WTC11 (cell line): Measurements from ENCODE around the gene ASTN2. TPM values are rescaled to one million over a fixed set of nuclear protein-coding genes. Genes with fewer than 3 reads are reported as not detected.

Source experiments
- ATAC-seq: fragments of 200-7000 bp; cut with Tn5 transposase; 2 replicates; pipeline ENCODE4 v1.10.0; 2021; ENCODE audit warnings: mild to moderate bottlenecking, moderate library complexity
- CTCF ChIA-PET: fragments of 300-600 bp; sonication (Branson Sonifier 250); formaldehyde crosslinking; loops from one replicate; lab custom pipeline; 2021; ENCODE audit warnings: antibody characterized with exemption; lab: Charles Lee
- POLR2A ChIA-PET: fragments of 350-600 bp; sonication (Branson Sonifier 250); formaldehyde crosslinking; loops from one replicate; lab custom pipeline; 2021; ENCODE audit warnings: antibody characterized with exemption; lab: Charles Lee
- DNase-seq: peaks from one replicate; pipeline ENCODE4 v3.0.0; 2021; ENCODE audit warnings: low spot score
- H3K27ac Mint-ChIP-seq: 2 replicates; pipeline ENCODE4 v1.8.0; 2021; ENCODE audit warnings: mixed read lengths
- H3K27me3 Mint-ChIP-seq: 2 replicates; pipeline ENCODE4 v1.8.0; 2021; ENCODE audit warnings: low read depth, mild to moderate bottlenecking, moderate library complexity, mixed read lengths
- H3K36me3 Mint-ChIP-seq: 2 replicates; pipeline ENCODE4 v1.8.0; 2021; ENCODE audit warnings: mixed read lengths
- H3K4me1 Mint-ChIP-seq: 2 replicates; pipeline ENCODE4 v1.8.0; 2022; ENCODE audit warnings: mixed read lengths
- H3K4me3 Mint-ChIP-seq: 2 replicates; pipeline ENCODE4 v1.8.0; 2021; ENCODE audit warnings: mild to moderate bottlenecking, moderate library complexity, mixed read lengths
- H3K9me3 Mint-ChIP-seq: 2 replicates; pipeline ENCODE4 v1.8.0; 2021; ENCODE audit warnings: mixed read lengths
- CBFB ChIP-seq: sonication (generic); formaldehyde crosslinking; IDR thresholded peaks from 2 replicates; pipeline ENCODE4 v1.8.1; 2022; ENCODE audit warnings: mild to moderate bottlenecking, low read depth, missing genetic modification reagents
- ELF4 ChIP-seq: sonication (generic); formaldehyde crosslinking; IDR thresholded peaks from 2 replicates; pipeline ENCODE4 v1.8.1; 2022; ENCODE audit warnings: low read depth, mild to moderate bottlenecking, moderate library complexity, missing genetic modification reagents
- FOXK1 ChIP-seq: sonication (generic); formaldehyde crosslinking; IDR thresholded peaks from 2 replicates; pipeline ENCODE4 v1.8.0; 2022; ENCODE audit warnings: mild to moderate bottlenecking, moderate library complexity, missing genetic modification reagents
- FOXP1 ChIP-seq: sonication (generic); formaldehyde crosslinking; IDR thresholded peaks from 2 replicates; pipeline ENCODE4 v1.8.0; 2022; ENCODE audit warnings: missing genetic modification reagents, mild to moderate bottlenecking, moderate library complexity, borderline replicate concordance
- GABPB1 ChIP-seq: sonication (generic); formaldehyde crosslinking; IDR thresholded peaks from 2 replicates; pipeline ENCODE4 v1.8.1; 2023; ENCODE audit warnings: mild to moderate bottlenecking, missing genetic modification reagents
- JAZF1 ChIP-seq: fragments of 250-450 bp; sonication (Bioruptor Pico); IDR thresholded peaks from 2 replicates; pipeline ENCODE4 v1.9.0; 2021; ENCODE audit warnings: moderate library complexity, mild to moderate bottlenecking, inconsistent platforms
- JUN ChIP-seq: sonication (generic); formaldehyde crosslinking; IDR thresholded peaks from 2 replicates; pipeline ENCODE4 v1.8.0; 2023; ENCODE audit warnings: mild to moderate bottlenecking, missing genetic modification reagents
- MYBL2 ChIP-seq: sonication (generic); formaldehyde crosslinking; IDR thresholded peaks from 2 replicates; pipeline ENCODE4 v1.8.1; 2023; ENCODE audit warnings: mild to moderate bottlenecking, moderate library complexity, missing genetic modification reagents
- NFATC4 ChIP-seq: fragments of 250-450 bp; sonication (Bioruptor Pico); IDR thresholded peaks from 2 replicates; pipeline ENCODE4 v1.9.0; 2021; ENCODE audit warnings: mild to moderate bottlenecking
- NFE2L1 ChIP-seq: sonication (generic); formaldehyde crosslinking; IDR thresholded peaks from 2 replicates; pipeline ENCODE4 v1.8.1; 2023; ENCODE audit warnings: missing genetic modification reagents
- NFYB ChIP-seq: sonication (generic); formaldehyde crosslinking; conservative IDR thresholded peaks from 2 replicates; pipeline ENCODE4 v1.8.0; 2022; ENCODE audit warnings: low read depth, missing genetic modification reagents
- NR3C1 ChIP-seq: sonication (generic); formaldehyde crosslinking; conservative IDR thresholded peaks from 2 replicates; pipeline ENCODE4 v1.8.1; 2023; ENCODE audit warnings: low read depth, mild to moderate bottlenecking, missing genetic modification reagents
- OVOL2 ChIP-seq: fragments of 250-450 bp; sonication (Bioruptor Pico); IDR thresholded peaks from 2 replicates; pipeline ENCODE4 v1.9.0; 2021; ENCODE audit warnings: mild to moderate bottlenecking, borderline replicate concordance
- RORB ChIP-seq: fragments of 250-450 bp; sonication (Bioruptor Pico); IDR thresholded peaks from 2 replicates; pipeline ENCODE4 v1.9.0; 2021; ENCODE audit warnings: mild to moderate bottlenecking
- SMAD4 ChIP-seq: sonication (generic); formaldehyde crosslinking; IDR thresholded peaks from 2 replicates; pipeline ENCODE4 v1.8.0; 2022; ENCODE audit warnings: mild to moderate bottlenecking, missing genetic modification reagents
- ZBTB21 ChIP-seq: sonication (generic); formaldehyde crosslinking; IDR thresholded peaks from 2 replicates; pipeline ENCODE4 v1.8.1; 2023; ENCODE audit warnings: mild to moderate bottlenecking, missing genetic modification reagents, borderline replicate concordance
- ZNF121 ChIP-seq: sonication (generic); formaldehyde crosslinking; IDR thresholded peaks from 2 replicates; pipeline ENCODE4 v1.8.0; 2023; ENCODE audit warnings: missing genetic modification reagents
- ZNF138 ChIP-seq: sonication (generic); formaldehyde crosslinking; conservative IDR thresholded peaks from 2 replicates; pipeline ENCODE4 v1.8.1; 2022; ENCODE audit warnings: mild to moderate bottlenecking, moderate library complexity, missing genetic modification reagents
- ZNF396 ChIP-seq: fragments of 250-450 bp; sonication (Bioruptor Pico); IDR thresholded peaks from 2 replicates; pipeline ENCODE4 v1.8.0; 2021; ENCODE audit warnings: mild to moderate bottlenecking, moderate library complexity, borderline replicate concordance
- ZNF423 ChIP-seq: fragments of 250-450 bp; sonication (Bioruptor Pico); IDR thresholded peaks from 2 replicates; pipeline ENCODE4 v2.1.2; 2022; ENCODE audit warnings: mild to moderate bottlenecking, moderate library complexity
- total RNA-seq: library from RNA; stranded (reverse); gene quantifications from 3 replicates; pipeline ENCODE4 v1.2.3, GENCODE V29; 2021
- TF ChIP-seq, protein P1 (sequence below): sonication (generic); formaldehyde crosslinking; IDR thresholded peaks from 2 replicates; pipeline ENCODE4 v1.8.1; 2023; ENCODE audit warnings: mild to moderate bottlenecking, missing genetic modification reagents
- TF ChIP-seq, protein P2 (sequence below): sonication (generic); formaldehyde crosslinking; IDR thresholded peaks from 2 replicates; pipeline ENCODE4 v1.8.1; 2022; ENCODE audit warnings: mild to moderate bottlenecking, moderate library complexity, missing genetic modification reagents
- TF ChIP-seq, protein P3 (sequence below): sonication (generic); formaldehyde crosslinking; IDR thresholded peaks from 2 replicates; pipeline ENCODE4 v1.8.1; 2022; ENCODE audit warnings: mild to moderate bottlenecking, missing genetic modification reagents, moderate library complexity, borderline replicate concordance
- TF ChIP-seq, protein P4 (sequence below): sonication (generic); formaldehyde crosslinking; IDR thresholded peaks from 2 replicates; pipeline ENCODE4 v1.8.0; 2022; ENCODE audit warnings: mild to moderate bottlenecking, missing genetic modification reagents
- TF ChIP-seq, protein P5 (sequence below): sonication (generic); formaldehyde crosslinking; IDR thresholded peaks from 2 replicates; pipeline ENCODE4 v1.8.1; 2023; ENCODE audit warnings: mild to moderate bottlenecking, moderate library complexity, missing genetic modification reagents
- TF ChIP-seq, protein P6 (sequence below): sonication (generic); formaldehyde crosslinking; IDR thresholded peaks from 2 replicates; pipeline ENCODE4 v1.8.0; 2022; ENCODE audit warnings: mild to moderate bottlenecking, missing genetic modification reagents
- TF ChIP-seq, protein P7 (sequence below): fragments of 250-450 bp; sonication (Bioruptor Pico); IDR thresholded peaks from 2 replicates; pipeline ENCODE4 v2.1.2; 2022; ENCODE audit warnings: mild to moderate bottlenecking, moderate library complexity

The ASTN2 gene
- total RNA-seq, 1 experiment from 2014 or later: 16.2 TPM

DNA sequence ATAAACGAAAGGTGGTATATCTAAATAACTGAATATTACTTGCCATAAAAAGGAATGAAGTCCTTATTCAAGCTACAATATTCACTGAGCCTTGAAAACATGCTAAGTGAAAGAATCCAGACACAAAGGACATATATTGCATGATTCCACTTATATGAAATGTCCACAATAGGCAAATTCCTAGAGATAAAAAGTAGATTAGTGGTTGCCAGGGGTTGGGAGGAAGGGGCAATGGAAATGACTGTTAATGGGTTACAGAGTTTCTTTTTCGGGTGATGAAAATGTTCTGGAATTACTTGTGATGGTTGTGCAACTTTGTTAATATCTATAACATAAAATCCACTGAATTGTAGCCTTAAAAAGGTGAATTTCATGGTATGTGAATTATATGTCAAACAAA lies 954.8 kb downstream of the ASTN2 start (continued):
- TF ChIP-seq FOXK1 (CRISPR knock-in tag): no peak
- TF ChIP-seq, protein P1, sequence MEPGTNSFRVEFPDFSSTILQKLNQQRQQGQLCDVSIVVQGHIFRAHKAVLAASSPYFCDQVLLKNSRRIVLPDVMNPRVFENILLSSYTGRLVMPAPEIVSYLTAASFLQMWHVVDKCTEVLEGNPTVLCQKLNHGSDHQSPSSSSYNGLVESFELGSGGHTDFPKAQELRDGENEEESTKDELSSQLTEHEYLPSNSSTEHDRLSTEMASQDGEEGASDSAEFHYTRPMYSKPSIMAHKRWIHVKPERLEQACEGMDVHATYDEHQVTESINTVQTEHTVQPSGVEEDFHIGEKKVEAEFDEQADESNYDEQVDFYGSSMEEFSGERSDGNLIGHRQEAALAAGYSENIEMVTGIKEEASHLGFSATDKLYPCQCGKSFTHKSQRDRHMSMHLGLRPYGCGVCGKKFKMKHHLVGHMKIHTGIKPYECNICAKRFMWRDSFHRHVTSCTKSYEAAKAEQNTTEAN (CRISPR knock-in tag): no peak
- TF ChIP-seq SMAD4: no peak
- no peak for TF ChIP-seq JUN (CRISPR knock-in tag)
- no peak for TF ChIP-seq NR3C1 (CRISPR knock-in tag)
- TF ChIP-seq ZNF121 (CRISPR knock-in tag): no peak
- TF ChIP-seq MYBL2: no peak
- TF ChIP-seq ZBTB21 (CRISPR knock-in tag): no peak
- no peak for TF ChIP-seq ELF4 (CRISPR knock-in tag)
- TF ChIP-seq ZNF423 (CRISPR knock-in tag): no peak
- no peak for TF ChIP-seq GABPB1 (CRISPR knock-in tag)
- TF ChIP-seq OVOL2 (CRISPR knock-in tag): no peak

DNA sequence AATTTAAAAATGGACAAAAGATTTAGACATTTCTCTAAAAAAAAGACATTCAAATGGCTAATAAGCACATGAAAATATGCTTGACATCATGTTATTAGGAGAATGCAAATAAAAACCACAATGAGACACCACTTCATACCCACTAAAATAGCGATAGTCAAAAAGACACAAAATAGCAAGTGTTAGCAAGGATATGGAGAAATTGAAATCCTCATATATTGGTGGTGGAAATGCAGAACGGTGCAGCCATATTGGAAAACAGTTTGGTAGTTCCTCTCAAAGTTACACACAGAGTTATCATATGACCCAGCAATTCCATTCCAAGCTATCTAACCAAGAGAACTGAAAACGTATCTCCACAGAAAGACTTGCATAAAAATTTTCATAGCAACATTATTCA lies 955.3 kb downstream of the ASTN2 start:
- DNase-seq (no peak), ATAC-seq (no peak)
- Mint-ChIP-seq H3K4me3 (no peak overlapping the region), H3K36me3 (peaks cover 16% of the 10 kb centered on the region), H3K27me3 (no peaks in the 10 kb centered on the region; the same call in 1 of the 2 replicates), H3K9me3 (peaks cover 26% of the 10 kb centered on the region), H3K27ac (no peak overlapping the region), H3K4me1 (peaks cover 8% of the 10 kb centered on the region)
- TF ChIP-seq MYBL2 (no peak), JAZF1 (no peak), NFATC4 (CRISPR knock-in tag) (no peak), ZNF396 (no peak)
- TF ChIP-seq, protein P2, sequence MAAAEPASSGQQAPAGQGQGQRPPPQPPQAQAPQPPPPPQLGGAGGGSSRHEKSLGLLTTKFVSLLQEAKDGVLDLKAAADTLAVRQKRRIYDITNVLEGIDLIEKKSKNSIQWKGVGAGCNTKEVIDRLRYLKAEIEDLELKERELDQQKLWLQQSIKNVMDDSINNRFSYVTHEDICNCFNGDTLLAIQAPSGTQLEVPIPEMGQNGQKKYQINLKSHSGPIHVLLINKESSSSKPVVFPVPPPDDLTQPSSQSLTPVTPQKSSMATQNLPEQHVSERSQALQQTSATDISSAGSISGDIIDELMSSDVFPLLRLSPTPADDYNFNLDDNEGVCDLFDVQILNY: no peak
- TF ChIP-seq, protein P3, sequence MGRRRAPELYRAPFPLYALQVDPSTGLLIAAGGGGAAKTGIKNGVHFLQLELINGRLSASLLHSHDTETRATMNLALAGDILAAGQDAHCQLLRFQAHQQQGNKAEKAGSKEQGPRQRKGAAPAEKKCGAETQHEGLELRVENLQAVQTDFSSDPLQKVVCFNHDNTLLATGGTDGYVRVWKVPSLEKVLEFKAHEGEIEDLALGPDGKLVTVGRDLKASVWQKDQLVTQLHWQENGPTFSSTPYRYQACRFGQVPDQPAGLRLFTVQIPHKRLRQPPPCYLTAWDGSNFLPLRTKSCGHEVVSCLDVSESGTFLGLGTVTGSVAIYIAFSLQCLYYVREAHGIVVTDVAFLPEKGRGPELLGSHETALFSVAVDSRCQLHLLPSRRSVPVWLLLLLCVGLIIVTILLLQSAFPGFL (CRISPR knock-in tag): no peak
- TF ChIP-seq, protein P4, sequence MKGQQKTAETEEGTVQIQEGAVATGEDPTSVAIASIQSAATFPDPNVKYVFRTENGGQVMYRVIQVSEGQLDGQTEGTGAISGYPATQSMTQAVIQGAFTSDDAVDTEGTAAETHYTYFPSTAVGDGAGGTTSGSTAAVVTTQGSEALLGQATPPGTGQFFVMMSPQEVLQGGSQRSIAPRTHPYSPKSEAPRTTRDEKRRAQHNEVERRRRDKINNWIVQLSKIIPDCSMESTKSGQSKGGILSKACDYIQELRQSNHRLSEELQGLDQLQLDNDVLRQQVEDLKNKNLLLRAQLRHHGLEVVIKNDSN: no peak
- TF ChIP-seq, protein P5, sequence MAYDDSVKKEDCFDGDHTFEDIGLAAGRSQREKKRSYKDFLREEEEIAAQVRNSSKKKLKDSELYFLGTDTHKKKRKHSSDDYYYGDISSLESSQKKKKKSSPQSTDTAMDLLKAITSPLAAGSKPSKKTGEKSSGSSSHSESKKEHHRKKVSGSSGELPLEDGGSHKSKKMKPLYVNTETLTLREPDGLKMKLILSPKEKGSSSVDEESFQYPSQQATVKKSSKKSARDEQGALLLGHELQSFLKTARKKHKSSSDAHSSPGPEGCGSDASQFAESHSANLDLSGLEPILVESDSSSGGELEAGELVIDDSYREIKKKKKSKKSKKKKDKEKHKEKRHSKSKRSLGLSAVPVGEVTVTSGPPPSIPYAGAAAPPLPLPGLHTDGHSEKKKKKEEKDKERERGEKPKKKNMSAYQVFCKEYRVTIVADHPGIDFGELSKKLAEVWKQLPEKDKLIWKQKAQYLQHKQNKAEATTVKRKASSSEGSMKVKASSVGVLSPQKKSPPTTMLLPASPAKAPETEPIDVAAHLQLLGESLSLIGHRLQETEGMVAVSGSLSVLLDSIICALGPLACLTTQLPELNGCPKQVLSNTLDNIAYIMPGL (CRISPR knock-in tag): no peak
- POLR2A ChIA-PET: no interaction called here
- CTCF ChIA-PET: no interaction called here

DNA sequence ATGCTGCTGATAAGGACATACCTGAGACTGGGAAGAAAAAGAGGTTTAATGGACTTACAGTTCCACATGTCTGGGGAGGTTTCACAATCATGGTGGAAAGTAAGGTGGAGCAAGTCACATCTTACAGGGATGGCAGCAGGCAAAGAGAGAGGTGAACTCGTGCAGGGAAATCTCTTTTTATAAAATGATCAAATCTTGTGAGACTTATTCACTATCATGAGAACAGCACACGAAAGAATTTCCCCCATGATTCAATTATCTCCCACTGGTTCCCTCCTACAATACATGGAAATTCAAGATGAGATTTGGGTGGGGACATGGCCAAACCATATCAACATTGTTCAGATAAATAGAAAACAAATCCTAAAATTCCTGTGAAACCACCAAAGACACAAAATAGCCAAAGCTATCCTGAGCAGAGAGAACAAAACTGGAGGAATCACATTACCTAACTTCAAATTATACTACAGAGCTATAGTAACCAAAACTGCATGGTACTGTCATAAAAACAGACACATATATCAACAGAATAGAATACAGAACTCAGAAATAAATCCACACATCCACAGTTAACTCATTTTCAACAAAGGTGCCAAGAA lies 958.3 kb downstream of the ASTN2 start:
- H3K36me3 Mint-ChIP-seq: peaks cover 19% of the 10 kb centered on the region
- peaks cover 4% of the 10 kb centered on the region for H3K4me1 Mint-ChIP-seq
- ChIA-PET POLR2A (no interaction called here), CTCF (no interaction called here)
- no peak overlapping the region for H3K27ac Mint-ChIP-seq
- peaks cover 33% of the 10 kb centered on the region for H3K9me3 Mint-ChIP-seq
- H3K27me3 Mint-ChIP-seq: no peaks in the 10 kb centered on the region; the same call in 1 of the 2 replicates
- DNase-seq (no peak), ATAC-seq (no peak)
- H3K4me3 Mint-ChIP-seq: no peak overlapping the region
- TF ChIP-seq, protein P6, sequence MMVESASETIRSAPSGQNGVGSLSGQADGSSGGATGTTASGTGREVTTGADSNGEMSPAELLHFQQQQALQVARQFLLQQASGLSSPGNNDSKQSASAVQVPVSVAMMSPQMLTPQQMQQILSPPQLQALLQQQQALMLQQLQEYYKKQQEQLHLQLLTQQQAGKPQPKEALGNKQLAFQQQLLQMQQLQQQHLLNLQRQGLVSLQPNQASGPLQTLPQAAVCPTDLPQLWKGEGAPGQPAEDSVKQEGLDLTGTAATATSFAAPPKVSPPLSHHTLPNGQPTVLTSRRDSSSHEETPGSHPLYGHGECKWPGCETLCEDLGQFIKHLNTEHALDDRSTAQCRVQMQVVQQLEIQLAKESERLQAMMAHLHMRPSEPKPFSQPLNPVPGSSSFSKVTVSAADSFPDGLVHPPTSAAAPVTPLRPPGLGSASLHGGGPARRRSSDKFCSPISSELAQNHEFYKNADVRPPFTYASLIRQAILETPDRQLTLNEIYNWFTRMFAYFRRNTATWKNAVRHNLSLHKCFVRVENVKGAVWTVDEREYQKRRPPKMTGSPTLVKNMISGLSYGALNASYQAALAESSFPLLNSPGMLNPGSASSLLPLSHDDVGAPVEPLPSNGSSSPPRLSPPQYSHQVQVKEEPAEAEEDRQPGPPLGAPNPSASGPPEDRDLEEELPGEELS (CRISPR knock-in tag): no peak
- TF ChIP-seq NFE2L1 (no peak), JAZF1 (no peak), CBFB (CRISPR knock-in tag) (no peak), ZNF138 (no peak), ZNF423 (CRISPR knock-in tag) (no peak), RORB (CRISPR knock-in tag) (no peak), FOXP1 (no peak), NFATC4 (CRISPR knock-in tag) (no peak), NFYB (CRISPR knock-in tag) (no peak)
- TF ChIP-seq, protein P7, sequence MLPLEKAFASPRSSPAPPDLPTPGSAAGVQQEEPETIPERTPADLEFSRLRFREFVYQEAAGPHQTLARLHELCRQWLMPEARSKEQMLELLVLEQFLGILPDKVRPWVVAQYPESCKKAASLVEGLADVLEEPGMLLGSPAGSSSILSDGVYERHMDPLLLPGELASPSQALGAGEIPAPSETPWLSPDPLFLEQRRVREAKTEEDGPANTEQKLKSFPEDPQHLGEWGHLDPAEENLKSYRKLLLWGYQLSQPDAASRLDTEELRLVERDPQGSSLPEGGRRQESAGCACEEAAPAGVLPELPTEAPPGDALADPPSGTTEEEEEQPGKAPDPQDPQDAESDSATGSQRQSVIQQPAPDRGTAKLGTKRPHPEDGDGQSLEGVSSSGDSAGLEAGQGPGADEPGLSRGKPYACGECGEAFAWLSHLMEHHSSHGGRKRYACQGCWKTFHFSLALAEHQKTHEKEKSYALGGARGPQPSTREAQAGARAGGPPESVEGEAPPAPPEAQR (CRISPR knock-in tag): no peak
